HepG2 (cell line): ENCODE measurements around the gene TREM1. TPM values are rescaled to one million over a fixed set of nuclear protein-coding genes. Genes with fewer than 3 reads are reported as not detected.
A peak's percentile ranks its signal among the peaks of the same experiment; 100 is the strongest.

Source experiments
- BORCS8-MEF2B ChIP-seq: sonication (generic); formaldehyde crosslinking; IDR thresholded peaks from 2 replicates; pipeline ENCODE4 v1.8.0; 2022; ENCODE audit warnings: mild to moderate bottlenecking, missing genetic modification reagents
- CREB1 ChIP-seq, 2 experiments: fragments of 450-650 bp in 1 of 2; IDR thresholded peaks; 2 replicates each; pipeline ENCODE4 v1.6.1; 2016 to 2017; ENCODE audit warnings: control low read depth in 1 of 2, mild to moderate bottlenecking in 1 of 2, missing compliant biosample characterization in 1 of 2, missing genetic modification characterization in 1 of 2
- FOXO1 ChIP-seq: sonication (generic); formaldehyde crosslinking; IDR thresholded peaks from 2 replicates; pipeline ENCODE4 v1.4.0; 2020; ENCODE audit warnings: missing genetic modification reagents
- MAZ ChIP-seq, 2 experiments: sonication (generic) in 1 of 2; formaldehyde crosslinking in 1 of 2; IDR thresholded peaks; 2 replicates each; pipeline versions ENCODE4 v1.5.0 to v1.6.1; 2012 to 2020; ENCODE audit warnings: low read depth in 2 of 2, mild to moderate bottlenecking in 2 of 2, borderline replicate concordance in 1 of 2, improper control_type of control experiment in 1 of 2, low read length in 1 of 2, missing genetic modification reagents in 1 of 2, moderate library complexity in 1 of 2
- MYC ChIP-seq: sonication (generic); formaldehyde crosslinking; IDR thresholded peaks from 2 replicates; pipeline ENCODE4 v1.9.0; 2021; ENCODE audit warnings: missing genetic modification reagents, borderline replicate concordance
- NCOA2 ChIP-seq: sonication (generic); formaldehyde crosslinking; IDR thresholded peaks from 2 replicates; pipeline ENCODE4 v1.8.0; 2022; ENCODE audit warnings: inconsistent platforms
- NCOR1 ChIP-seq: fragments of 200-600 bp; sonication (generic); IDR thresholded peaks from 2 replicates; pipeline ENCODE4 v1.7.0; 2017; ENCODE audit warnings: antibody characterized with exemption, low read length, borderline replicate concordance
- PAXIP1 ChIP-seq: sonication (generic); formaldehyde crosslinking; conservative IDR thresholded peaks from 2 replicates; pipeline ENCODE4 v1.4.0; 2020; ENCODE audit warnings: mild to moderate bottlenecking, missing genetic modification reagents, moderate library complexity
- PRDM4 ChIP-seq: sonication (generic); formaldehyde crosslinking; IDR thresholded peaks from 2 replicates; pipeline ENCODE4 v1.9.0; 2021; ENCODE audit warnings: missing genetic modification reagents, borderline replicate concordance
- RBM22 ChIP-seq: fragments of 200-400 bp; formaldehyde crosslinking; optimal IDR thresholded peaks from 2 replicates; pipeline ENCODE3; 2017; ENCODE audit warnings: mild to moderate bottlenecking, low read length, moderate library complexity
- SMC3 ChIP-seq: IDR thresholded peaks from 2 replicates; pipeline ENCODE4 v1.6.1; 2011; ENCODE audit warnings: low read length, improper control_type of control experiment
- SOX6 ChIP-seq, 2 experiments: fragments of 450-650 bp in 1 of 2; sonication (generic) in 1 of 2; formaldehyde crosslinking in 1 of 2; IDR thresholded peaks; 2 replicates each; pipeline versions ENCODE4 v1.4.0 to v1.6.1; 2017 to 2020; ENCODE audit warnings: antibody characterized with exemption in 1 of 2, mild to moderate bottlenecking in 1 of 2, missing genetic modification reagents in 1 of 2
- SRSF4 ChIP-seq: fragments of 200-400 bp; formaldehyde crosslinking; IDR thresholded peaks from one replicate; pipeline ENCODE4 v1.6.1; 2018; ENCODE audit warnings: mild to moderate bottlenecking, low read depth, low read length, moderate library complexity; ENCODE audit not compliant: poor library complexity, severe bottlenecking
- ZKSCAN1 ChIP-seq: fragments of 150-350 bp; IDR thresholded peaks from 2 replicates; pipeline ENCODE4 v1.6.1; 2014; ENCODE audit warnings: low read length
- ZMAT3 ChIP-seq: sonication (generic); formaldehyde crosslinking; conservative IDR thresholded peaks from 2 replicates; pipeline ENCODE4 v1.7.0; 2021; ENCODE audit warnings: missing genetic modification reagents
- ZNF253 ChIP-seq: sonication (generic); formaldehyde crosslinking; IDR thresholded peaks from 2 replicates; pipeline ENCODE4 v1.8.0; 2022; ENCODE audit warnings: mild to moderate bottlenecking, missing genetic modification reagents, borderline replicate concordance
- ZNF260 ChIP-seq: sonication (generic); formaldehyde crosslinking; IDR thresholded peaks from 2 replicates; pipeline ENCODE4 v1.4.0; 2020; ENCODE audit warnings: missing genetic modification reagents, low read depth, mild to moderate bottlenecking, borderline replicate concordance
- ZNF280D ChIP-seq: sonication (generic); formaldehyde crosslinking; IDR thresholded peaks from 2 replicates; pipeline ENCODE4 v1.5.1; 2020; ENCODE audit warnings: mild to moderate bottlenecking, missing genetic modification reagents
- ZNF850 ChIP-seq: sonication (generic); formaldehyde crosslinking; conservative IDR thresholded peaks from 2 replicates; pipeline ENCODE4 v1.9.0; 2021; ENCODE audit warnings: mild to moderate bottlenecking, missing genetic modification reagents
- ZSCAN25 ChIP-seq: sonication (generic); formaldehyde crosslinking; IDR thresholded peaks from 2 replicates; pipeline ENCODE4 v1.8.0; 2022; ENCODE audit warnings: mild to moderate bottlenecking, missing genetic modification reagents
- polyA plus RNA-seq, 8 experiments: library from polyadenylated mRNA; depleted of rRNA in 3 of 8; stranded (reverse) in 7 of 8; unstranded in 1 of 8; fragments of >200 nt; fragmentation: Illumina TruSeq in 4 of 8; extraction: Trizol in 4 of 8; gene quantifications; 2 replicates each; pipeline versions ENCODE4 v1.2.1 to v1.2.3, GENCODE V29; 2011 to 2016; ENCODE audit warnings: low read depth in 4 of 8, missing spikeins in 1 of 8, mixed read lengths in 1 of 8; ENCODE audit not compliant: insufficient read depth in 1 of 8
- total RNA-seq, 5 experiments: library from RNA; depleted of rRNA; stranded (reverse); fragments of >200 nt; fragmentation: Illumina TruSeq; extraction: Trizol; gene quantifications; 2 replicates each; pipeline ENCODE4 v1.2.3, GENCODE V29; 2016; ENCODE audit warnings: low read depth in 1 of 5

Gene TREM1
- total and polyA plus RNA-seq, 2 of the 13 experiments (the other 11 are each of a cell fraction or from before 2014, with no cell fraction given): 0.49 TPM; not detected in 1

GRCh38 chr6:41278699-41279405 lies 7.6 kb downstream of the TREM1 start (continued):
- TF ChIP-seq PAXIP1 (CRISPR knock-in tag) (no peak), CREB1 (IDR thresholded peaks at IDR 0.05) (no peak), CREB1 (CRISPR knock-in tag; IDR thresholded peaks at IDR 0.05) (no peak), ZSCAN25 (CRISPR knock-in tag) (no peak), ZKSCAN1 (no peak), ZNF260 (CRISPR knock-in tag) (no peak), NCOA2 (CRISPR knock-in tag) (no peak), ZNF850 (CRISPR knock-in tag) (no peak), ZNF253 (CRISPR knock-in tag) (no peak), PRDM4 (no peak), ZMAT3 (CRISPR knock-in tag) (no peak), NCOR1 (no peak), MAZ (IDR thresholded peaks at IDR 0.05; ENCODE audit: borderline replicate concordance, low read depth, low read length) (no peak), MAZ (CRISPR knock-in tag; IDR thresholded peaks at IDR 0.05; ENCODE audit: low read depth) (no peak), RBM22 (no peak), ZNF280D (CRISPR knock-in tag) (no peak), SRSF4 (no peak), SOX6 (IDR thresholded peaks at IDR 0.05) (no peak), SOX6 (CRISPR knock-in tag; IDR thresholded peaks at IDR 0.05) (no peak), BORCS8-MEF2B (CRISPR knock-in tag) (no peak), MYC (CRISPR knock-in tag) (no peak), FOXO1 (0 out of 2 replicates have a peak, but pooled peaks have one; percentile 16), SMC3 (peak; percentile 56; the same call in 1 of the 2 replicates)
